Skin of body (tissue), 2 donors: ENCODE measurements around the gene IRX2. TPM values are rescaled to one million over a fixed set of nuclear protein-coding genes. Genes with fewer than 3 reads are reported as not detected.

Experiments
- DNase-seq: peaks from one replicate; lab custom pipeline; 2025; lab: John Stamatoyannopoulos, UW
- total RNA-seq: library from RNA; depleted of rRNA; stranded (reverse); fragments of >200 nt; gene quantifications from one replicate; pipeline ENCODE4 v1.2.3, GENCODE V29; 2014

Gene IRX2
- 22.5 TPM for total RNA-seq

- peak; percentile 94 for DNase-seq
Measured at GRCh38 chr5:2751592-2752021, at the start of gene IRX2. IRX2 (minus strand) TSS chr5:2751677; CDS start chr5:2751413, 264 bp downstream.

DNA sequence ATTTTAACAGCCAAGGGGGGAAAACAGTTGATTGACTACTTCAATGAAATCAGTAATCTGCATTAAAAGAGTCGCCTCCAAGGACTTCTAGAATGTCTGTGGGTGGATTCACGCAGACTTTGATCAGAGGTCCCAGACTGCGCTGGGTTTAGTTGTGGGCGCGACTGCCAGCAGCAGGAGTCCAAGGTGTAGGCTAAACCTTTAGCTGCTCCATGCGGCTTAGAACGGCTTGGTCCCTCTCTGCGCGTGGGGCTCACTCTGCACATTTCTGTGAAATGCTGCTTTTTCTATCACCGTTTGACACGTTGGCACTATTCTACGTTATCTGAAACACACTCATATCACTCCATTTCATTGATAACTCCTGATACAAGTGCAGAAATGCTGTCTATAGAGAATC lies 48.6 kb upstream of the IRX2 start:
- DNase-seq, result no peak

- no peak for DNase-seq
Measured at GRCh38 chr5:2797981-2798380, 46.5 kb upstream of the IRX2 start.

- DNase-seq, result no peak
Measured at GRCh38 chr5:2797160-2797559, 45.7 kb upstream of the IRX2 start.

- DNase-seq, result no peak
Measured at GRCh38 chr5:2783223-2783622, 31.7 kb upstream of the IRX2 start.

GRCh38 chr5:2782658-2783057 lies 31.2 kb upstream of the IRX2 start:
- no peak for DNase-seq

- DNase-seq, result no peak
Measured at GRCh38 chr5:2780421-2781171, 29.1 kb upstream of the IRX2 start.

GRCh38 chr5:2779459-2779858 lies 28.0 kb upstream of the IRX2 start:
- no peak for DNase-seq

DNA sequence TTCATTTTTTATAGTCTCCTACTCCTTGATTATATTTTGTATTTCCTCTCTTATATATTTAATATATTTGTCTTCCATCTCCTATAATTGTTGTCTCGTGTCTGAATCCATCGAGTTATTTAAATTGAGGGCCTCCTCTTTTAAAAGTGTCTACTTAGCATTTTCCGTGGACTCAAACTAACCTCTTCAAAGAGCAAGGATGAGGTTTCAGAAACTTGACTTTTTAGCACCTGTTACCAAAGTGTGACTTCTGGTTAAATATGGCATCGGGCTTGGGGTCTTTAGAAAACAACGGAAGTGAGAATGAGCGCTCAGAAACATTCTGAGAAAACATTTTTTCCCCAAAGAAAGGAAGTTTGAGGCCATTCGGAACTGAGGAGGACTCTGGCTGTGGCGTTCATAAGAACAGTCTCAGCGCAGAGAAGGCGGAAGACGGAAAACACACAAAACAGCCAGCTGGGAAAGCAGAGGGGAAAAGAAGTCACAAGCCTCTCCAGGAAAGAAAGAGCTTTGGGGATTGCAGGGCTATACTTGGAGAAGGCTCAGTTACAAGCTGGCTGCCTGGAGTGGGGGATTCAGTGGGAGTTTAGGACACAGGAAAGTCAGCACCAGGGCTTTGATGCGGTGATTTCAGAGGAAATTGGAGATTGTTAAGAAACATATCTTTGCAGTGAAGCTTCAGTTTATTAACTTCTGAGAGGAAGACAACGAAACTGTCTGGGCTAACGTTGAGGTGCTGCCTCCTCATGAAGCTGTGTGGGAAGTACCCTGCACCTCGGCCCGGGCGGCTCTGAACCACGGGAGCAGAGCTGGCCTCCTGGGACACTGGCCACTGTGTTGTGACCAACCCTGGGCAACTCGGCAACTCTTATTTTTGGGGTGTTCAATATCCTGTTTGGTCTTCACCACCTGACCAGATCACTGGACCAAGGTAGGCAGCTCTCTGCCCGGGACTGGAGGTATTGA lies 25.1 kb upstream of the IRX2 start:
- DNase-seq, result no peak

- DNase-seq, result no peak
Measured at GRCh38 chr5:2773327-2773726, 21.9 kb upstream of the IRX2 start.

GRCh38 chr5:2767089-2767488 lies 15.6 kb upstream of the IRX2 start:
- no peak for DNase-seq

- no peak for DNase-seq
Measured at GRCh38 chr5:2764581-2764980, 13.1 kb upstream of the IRX2 start.

- no peak for DNase-seq
Measured at GRCh38 chr5:2763533-2763794, 12.0 kb upstream of the IRX2 start.

DNA sequence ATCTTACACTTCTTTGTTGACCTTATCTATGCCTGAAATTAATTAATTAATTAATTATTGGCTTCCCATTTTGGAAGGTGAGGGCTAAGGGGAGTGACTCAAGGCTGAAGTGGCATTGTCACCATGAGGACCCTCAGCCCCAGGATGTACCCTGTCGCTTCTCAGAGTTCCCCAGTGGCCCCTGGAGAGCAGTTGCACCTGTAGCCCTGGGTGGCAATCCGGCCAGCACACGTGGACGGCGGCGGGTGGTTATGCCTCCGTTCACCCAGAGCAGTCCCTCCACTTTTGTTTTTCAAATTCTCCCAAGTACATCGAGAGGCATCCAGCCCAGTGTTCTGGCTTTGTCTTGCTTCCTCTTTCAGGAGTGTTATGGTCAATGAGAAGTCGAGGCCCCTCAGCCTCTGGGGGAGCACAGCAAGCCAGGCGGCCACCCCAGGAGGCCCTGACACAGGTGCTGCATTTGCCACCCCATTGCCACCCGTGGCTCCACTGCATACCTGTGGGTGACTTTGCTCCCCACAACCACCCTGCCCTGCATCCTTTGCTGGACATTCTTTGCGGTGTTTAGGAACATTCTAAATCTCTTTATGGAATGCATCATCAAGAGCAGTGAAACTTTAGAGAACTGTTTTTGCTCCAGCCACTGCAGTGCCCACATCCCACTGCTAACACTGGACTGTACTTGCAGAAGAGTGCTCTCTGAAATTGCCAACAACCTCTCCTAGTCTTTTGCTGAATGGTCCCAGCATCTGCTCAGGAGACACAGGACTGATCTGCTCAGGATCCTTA lies 11.5 kb upstream of the IRX2 start:
- no peak for DNase-seq

DNA sequence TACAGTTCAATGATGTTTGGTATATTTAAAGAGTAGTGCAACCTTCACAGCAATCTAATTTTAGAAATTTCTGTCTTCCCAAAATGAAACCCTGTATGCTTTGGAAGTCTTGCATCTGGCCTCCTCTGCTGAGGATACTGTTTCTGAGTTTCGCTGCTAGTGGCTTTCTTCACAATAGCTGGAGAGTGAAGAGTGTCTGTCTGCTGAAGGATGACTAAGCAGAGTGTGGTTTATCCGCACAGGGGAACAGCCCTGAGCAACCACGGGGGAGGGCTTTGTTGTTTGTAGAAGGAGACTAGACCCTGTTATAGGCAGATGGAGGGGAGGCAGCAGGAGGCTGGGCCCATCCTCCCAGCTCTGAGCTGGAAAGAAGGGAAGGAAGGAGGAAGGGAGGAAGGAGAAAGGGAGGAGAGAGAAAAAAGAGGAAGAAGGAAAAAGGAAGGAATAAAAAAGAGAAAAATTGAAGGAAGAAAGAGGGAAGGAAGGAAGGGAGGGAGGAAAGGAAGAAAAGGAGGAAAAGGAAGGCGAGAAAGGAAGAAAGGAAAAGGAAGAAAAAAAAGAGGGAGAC lies 10.5 kb upstream of the IRX2 start:
- DNase-seq, result no peak

DNA sequence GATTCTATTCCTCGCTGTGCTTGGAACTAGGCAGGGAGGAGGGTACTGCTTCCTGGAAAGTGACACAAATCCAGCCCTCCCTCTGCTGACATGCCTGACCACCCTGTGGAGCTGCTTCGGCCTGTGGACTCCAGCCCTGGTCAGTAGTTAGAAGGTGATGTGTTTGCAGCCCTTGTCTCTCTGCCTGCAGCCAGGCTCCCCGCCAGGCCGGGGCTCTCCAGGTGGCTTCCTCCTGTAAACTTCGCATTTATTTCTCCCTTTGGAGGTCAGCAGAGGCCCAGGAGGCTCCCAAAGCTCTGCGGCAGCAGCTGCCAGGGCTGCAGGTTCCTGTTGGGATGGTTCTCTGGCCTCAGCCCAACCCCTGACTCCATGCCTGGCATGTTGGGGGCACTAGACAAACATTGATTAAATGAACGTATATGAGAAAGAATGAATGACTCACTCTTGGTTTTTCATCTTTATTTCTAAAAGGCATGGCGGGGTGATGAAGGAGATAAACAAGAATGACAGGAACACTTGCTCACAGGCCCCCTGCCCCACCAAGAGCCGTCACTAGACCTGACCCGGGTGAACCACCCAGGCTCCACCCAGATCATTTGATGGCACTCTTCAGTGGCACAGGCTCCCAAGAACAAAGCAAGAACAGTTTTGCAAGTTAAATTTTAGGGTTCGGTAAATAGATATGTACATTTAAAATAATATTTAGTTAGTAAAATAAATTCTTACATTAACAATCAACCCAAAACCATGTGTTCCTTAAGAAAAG lies 8.4 kb upstream of the IRX2 start:
- no peak for DNase-seq

- no peak for DNase-seq
Measured at GRCh38 chr5:2759091-2759490, 7.6 kb upstream of the IRX2 start.

GRCh38 chr5:2758632-2759031 lies 7.2 kb upstream of the IRX2 start:
- no peak for DNase-seq

DNA sequence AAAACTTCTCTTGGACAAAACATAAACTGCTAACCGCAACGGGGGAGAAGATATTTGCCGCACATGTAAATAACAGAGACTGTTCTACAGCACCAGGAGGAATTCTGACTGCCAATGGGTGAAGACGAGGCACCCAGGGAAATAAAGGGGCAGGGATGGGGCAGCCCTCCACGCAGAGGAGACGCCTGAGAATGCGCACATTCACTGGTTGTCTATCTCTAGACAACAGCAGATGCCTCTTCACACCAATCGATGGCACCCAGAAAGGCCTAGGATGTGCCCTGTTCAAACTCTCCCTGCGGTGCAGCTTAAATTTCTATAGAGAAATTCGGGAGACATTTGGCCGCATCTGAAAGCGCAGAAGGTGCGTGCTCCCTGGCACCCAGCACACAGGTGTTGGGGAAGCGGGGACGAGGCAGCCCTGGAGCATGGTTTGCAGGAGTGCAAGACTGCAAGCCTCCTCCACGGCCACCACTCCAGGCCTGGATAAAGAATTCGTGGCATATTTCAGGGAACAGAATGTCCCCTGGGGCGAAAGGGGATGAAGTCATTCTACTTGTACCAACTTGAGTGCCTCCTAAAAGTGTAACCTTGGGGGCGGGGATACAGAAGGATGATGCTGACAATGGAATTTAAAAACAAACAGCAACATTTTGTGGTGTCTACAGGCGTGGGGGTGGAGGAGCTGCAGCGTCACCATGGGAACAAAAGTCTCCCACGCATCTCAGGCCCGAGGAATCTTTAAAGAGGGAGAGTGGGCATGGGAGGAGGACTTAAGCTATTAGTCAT lies 6.3 kb upstream of the IRX2 start:
- no peak for DNase-seq
